Naive thymus-derived CD4-positive, alpha-beta T cell (primary cell): ENCODE measurements around the gene RFFL. TPM values are rescaled to one million over a fixed set of nuclear protein-coding genes. Genes with fewer than 3 reads are reported as not detected.

Source experiments
- ATAC-seq: fragments of 150-1000 bp; cut with Tn5 transposase; 2 replicates; pipeline ENCODE4 v1.10.0; 2021; ENCODE audit warnings: mild to moderate bottlenecking, moderate library complexity
- CTCF ChIA-PET: fragments of 350-600 bp; sonication (Branson Sonifier 250); formaldehyde crosslinking; loops from one replicate; lab custom pipeline; 2021; ENCODE audit warnings: antibody characterized with exemption; lab: Charles Lee
- POLR2A ChIA-PET: fragments of 350-600 bp; sonication (Branson Sonifier 250); formaldehyde crosslinking; loops from one replicate; lab custom pipeline; 2021; ENCODE audit warnings: antibody characterized with exemption, inconsistent platforms; lab: Charles Lee
- DNase-seq, 9 donors: peaks; one replicate each; pipeline versions ENCODE4 v3.0.0 to v3.0.0-alpha.2; 2020 to 2022; ENCODE audit warnings: mixed read lengths in 1 of 9
- H3K27ac ChIP-seq: one replicate; pipeline ENCODE4 v1.7.0; 2013; ENCODE audit warnings: mild to moderate bottlenecking, low read depth, low read length, moderate library complexity
- H3K27me3 ChIP-seq, 2 donors: one replicate each; pipeline ENCODE4 v1.7.0; 2013; ENCODE audit warnings: low read length in 2 of 2, mild to moderate bottlenecking in 2 of 2, moderate library complexity in 2 of 2; ENCODE audit not compliant: control insufficient read depth in 2 of 2, insufficient read depth in 2 of 2
- H3K36me3 ChIP-seq, 3 experiments: 1 replicate in 2 of 3; 2 replicates in 1 of 3; pipeline ENCODE4 v1.7.0; 2013; ENCODE audit warnings: low read length in 3 of 3, mild to moderate bottlenecking in 3 of 3, moderate library complexity in 1 of 3; ENCODE audit not compliant: insufficient read depth in 3 of 3, control insufficient read depth in 2 of 3
- H3K4me1 ChIP-seq, 2 donors: one replicate each; pipeline ENCODE4 v1.7.0; 2013; ENCODE audit warnings: low read length in 2 of 2, mild to moderate bottlenecking in 2 of 2, moderate library complexity in 1 of 2; ENCODE audit not compliant: control insufficient read depth in 2 of 2, insufficient read depth in 2 of 2
- H3K4me3 ChIP-seq: 2 replicates; pipeline ENCODE4 v1.7.0; 2013; ENCODE audit warnings: mild to moderate bottlenecking, low read length
- H3K9me3 ChIP-seq, 3 experiments: 1 replicate in 2 of 3; 2 replicates in 1 of 3; pipeline ENCODE4 v1.7.0; 2013; ENCODE audit warnings: low read length in 3 of 3; ENCODE audit not compliant: control insufficient read depth in 2 of 3
- H3K27ac Mint-ChIP-seq, 9 donors: one replicate each; pipeline ENCODE4 v1.8.0; 2020 to 2022; ENCODE audit warnings: mixed read lengths in 9 of 9, mild to moderate bottlenecking in 8 of 9, moderate library complexity in 5 of 9, inconsistent platforms in 2 of 9
- H3K27me3 Mint-ChIP-seq, 5 donors: one replicate each; pipeline ENCODE4 v1.8.0; 2021 to 2022; ENCODE audit warnings: mixed read lengths in 5 of 5, mild to moderate bottlenecking in 1 of 5
- H3K36me3 Mint-ChIP-seq, 5 donors: one replicate each; pipeline ENCODE4 v1.8.0; 2020 to 2022; ENCODE audit warnings: mixed read lengths in 5 of 5, mild to moderate bottlenecking in 3 of 5, inconsistent platforms in 1 of 5
- H3K4me1 Mint-ChIP-seq, 7 donors: one replicate each; pipeline ENCODE4 v1.8.0; 2020 to 2022; ENCODE audit warnings: mixed read lengths in 7 of 7, mild to moderate bottlenecking in 3 of 7, inconsistent platforms in 1 of 7
- H3K4me3 Mint-ChIP-seq, 10 donors: one replicate each; pipeline ENCODE4 v1.8.0; 2020 to 2022; ENCODE audit warnings: mild to moderate bottlenecking in 10 of 10, mixed read lengths in 10 of 10, moderate library complexity in 6 of 10, inconsistent platforms in 2 of 10
- H3K9me3 Mint-ChIP-seq, 11 donors: one replicate each; pipeline ENCODE4 v1.8.0; 2020 to 2022; ENCODE audit warnings: mixed read lengths in 11 of 11, mild to moderate bottlenecking in 4 of 11, inconsistent platforms in 1 of 11, moderate library complexity in 1 of 11
- intact Hi-C, 2 donors: fragments of 100-400 bp; cut with micrococcal nuclease; formaldehyde crosslinking; loops; one replicate each; pipeline ENCODE4 v1.15.1; 2023
- polyA plus RNA-seq, 2 donors: library from polyadenylated mRNA; unstranded; fragments of 300-500 nt; fragmentation: Illumina TruSeq; gene quantifications; one replicate each; pipeline ENCODE4 v1.2.3, GENCODE V29; 2021
- total RNA-seq, 6 experiments: library from RNA in 5 of 6; stranded (reverse) in 5 of 6; gene quantifications; 1 replicate in 5 of 6; 2 replicates in 1 of 6; pipeline ENCODE4 v1.2.3 and lab custom pipeline; 2021 to 2026

The RFFL gene
- total and polyA plus RNA-seq, 7 experiments from 2014 or later: 36.4 to 74.7 (median 47.1) TPM

DNA sequence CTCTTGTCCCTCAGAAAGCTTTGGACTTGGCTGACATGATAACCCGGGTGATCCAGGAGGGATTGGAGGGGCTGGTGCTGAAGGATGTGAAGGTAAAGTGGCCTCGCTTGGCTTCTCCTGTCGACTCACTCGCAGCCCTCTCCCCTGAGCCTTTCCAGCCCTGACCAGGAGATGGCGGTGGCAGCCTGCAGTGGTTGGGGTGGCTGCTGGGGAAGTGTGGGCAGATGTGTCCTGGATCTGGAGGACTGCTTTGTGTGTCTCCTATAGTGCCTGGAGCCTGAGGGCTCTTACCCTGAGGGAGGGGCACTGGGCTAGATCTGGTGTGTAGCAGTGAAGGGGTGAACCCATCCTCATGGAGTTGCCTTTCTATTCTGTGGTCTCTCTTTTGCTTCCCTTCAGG is 65.3 kb downstream of the RFFL start:
- no peaks in the 10 kb centered on the region for H3K27me3 Mint-ChIP-seq
- H3K36me3 Mint-ChIP-seq: peaks cover 0 to 42% (median 7%) of the 10 kb centered on the region in 5 donors
- H3K4me1 Mint-ChIP-seq: peaks cover 5 to 10% (median 6%) of the 10 kb centered on the region in 7 donors

DNA sequence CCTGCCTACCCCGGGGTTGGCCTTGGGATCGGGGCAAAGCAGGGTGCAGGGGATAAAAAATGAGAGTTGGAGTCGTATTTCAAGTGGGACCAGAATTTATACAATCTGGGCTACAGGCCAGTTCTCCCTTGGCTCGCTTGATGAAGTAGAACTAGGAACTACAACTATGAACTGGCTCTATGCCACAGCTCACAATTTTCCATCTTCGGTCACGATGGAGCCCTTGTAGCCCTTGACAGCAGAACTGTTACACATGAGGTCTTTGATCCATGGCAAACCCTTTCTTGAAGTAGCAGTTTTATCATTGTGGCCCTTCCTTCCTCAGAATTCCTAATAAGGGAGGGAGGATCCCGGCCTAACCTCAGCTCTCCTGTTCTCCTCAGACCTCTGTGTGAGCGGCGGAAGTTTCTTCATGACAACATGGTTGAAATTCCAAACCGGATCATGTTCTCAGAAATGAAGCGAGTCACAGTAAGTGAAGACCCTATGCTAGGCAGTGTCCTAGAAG is 66.1 kb downstream of the RFFL start:
- DNase-seq (peak in 1 of 9 donors; percentile 9), ATAC-seq (no peak)
- H3K9me3 Mint-ChIP-seq: no peaks in the 10 kb centered on the region
- H3K4me1 Mint-ChIP-seq: peaks cover 5 to 16% (median 6%) of the 10 kb centered on the region in 7 donors
- intact Hi-C loops: loop anchor here in 1 of 2 donors (5.0 kb wide), 1 partner anchor 575 kb away; no protein-coding TSS in a partner anchor
- peaks cover 0 to 42% (median 13%) of the 10 kb centered on the region in 5 donors for H3K36me3 Mint-ChIP-seq
- no peak overlapping the region for H3K4me3 Mint-ChIP-seq
- Histone ChIP-seq H3K4me3 (no peak overlapping the region), H3K4me1 (no peaks in the 10 kb centered on the region), H3K36me3 (peaks cover 0 to 76% (median 17%) of the 10 kb centered on the region in 3 experiments), H3K27ac (no peak overlapping the region), H3K9me3 (no peaks in the 10 kb centered on the region), H3K27me3 (no peaks in the 10 kb centered on the region)
- ChIA-PET CTCF (interaction anchor here (0.7 to 6.0 kb wide), 9 partner anchors 8 to 122 kb away, joined by 3 to 58 read pairs (median 4); partner anchors contain the start of genes FNDC8, RAD51D and RFFL), POLR2A (interaction anchor here (2.3 to 3.8 kb wide), 5 partner anchors 15 to 123 kb away, joined by 5 to 21 read pairs (median 13); partner anchors contain the start of genes FNDC8, LIG3 and RAD51D)
- peak overlapping the region in 3 of 9 donors; percentile 5 to 18 (median 14) for H3K27ac Mint-ChIP-seq
- H3K27me3 Mint-ChIP-seq: no peaks in the 10 kb centered on the region

More for the DNA sequence above, 65.3 kb downstream of the RFFL start:
- Mint-ChIP-seq H3K4me3 (no peak overlapping the region), H3K27ac (peak overlapping the region; percentile 60 to 89 (median 82)), H3K9me3 (no peaks in the 10 kb centered on the region)
- POLR2A ChIA-PET: interaction anchor here (1.0 to 3.8 kb wide), 7 partner anchors 16 to 122 kb away, joined by 4 to 21 read pairs (median 12); partner anchors contain the start of genes FNDC8, LIG3 and RAD51D
- H3K36me3 ChIP-seq: peaks cover 0 to 76% (median 16%) of the 10 kb centered on the region in 3 experiments
- ATAC-seq: peak; percentile 96
- H3K27me3 ChIP-seq: no peaks in the 10 kb centered on the region
- intact Hi-C loops: loop anchor here (1.0 to 5.0 kb wide), 7 partner anchors 18 to 749 kb away; partner anchors contain the start of genes RAD51D (in 2 of the 2), RFFL (in 2 of the 2) and LIG3 (in 1 of the 2)
- no peaks in the 10 kb centered on the region for H3K4me1 ChIP-seq
- H3K4me3 ChIP-seq: no peak overlapping the region
- H3K9me3 ChIP-seq: no peaks in the 10 kb centered on the region
- DNase-seq: peak; percentile 62 to 82 (median 76)
- CTCF ChIA-PET: interaction anchor here (0.7 to 6.0 kb wide), 10 partner anchors 9 to 122 kb away, joined by 3 to 58 read pairs (median 4); partner anchors contain the start of genes FNDC8, RAD51D and RFFL
- no peak overlapping the region for H3K27ac ChIP-seq

DNA sequence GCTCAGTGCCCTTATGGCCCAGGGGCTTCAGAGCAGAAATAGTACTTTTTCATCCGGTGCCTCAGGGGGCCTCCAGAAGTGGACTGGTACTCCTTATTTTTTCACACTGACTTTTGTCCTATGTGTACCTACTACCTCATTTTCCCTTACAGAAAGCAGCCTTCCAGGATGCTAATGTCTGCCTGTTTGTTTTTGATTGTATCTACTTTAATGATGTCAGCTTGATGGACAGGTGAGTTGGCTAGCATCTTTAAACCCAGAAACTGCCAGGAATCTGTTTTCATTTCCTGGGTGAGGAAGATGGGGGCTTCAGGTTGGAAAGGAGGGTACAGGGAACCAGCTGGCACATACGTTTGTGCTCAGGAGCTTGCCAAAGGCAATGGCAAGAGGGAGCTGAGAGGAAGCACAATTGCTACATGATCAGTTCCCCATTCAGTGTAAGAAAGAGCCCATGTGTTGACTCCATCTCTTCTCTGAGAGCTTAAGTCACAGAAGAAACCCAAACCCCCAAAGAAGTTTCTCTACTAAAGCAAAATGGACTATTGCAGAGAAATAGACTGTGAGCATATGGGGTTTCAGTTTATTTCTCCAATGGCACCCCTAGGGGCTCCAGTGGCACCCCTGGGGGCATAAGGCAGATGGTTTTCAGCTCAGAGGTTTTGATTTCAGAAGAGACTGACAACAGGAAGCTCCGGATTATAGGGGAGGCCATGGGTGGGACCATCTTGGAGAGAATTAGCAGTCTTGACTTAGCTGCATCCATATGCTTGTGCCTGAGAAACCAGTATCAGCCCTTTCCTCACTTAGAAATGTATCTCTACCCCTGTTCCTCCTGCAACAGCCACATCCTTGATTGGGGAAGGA is 66.9 kb downstream of the RFFL start:
- Mint-ChIP-seq H3K27ac (peak overlapping the region in 2 of 9 donors; percentile 18 to 24), H3K4me3 (no peak overlapping the region), H3K9me3 (no peaks in the 10 kb centered on the region), H3K27me3 (no peaks in the 10 kb centered on the region), H3K36me3 (peaks cover 0 to 45% (median 13%) of the 10 kb centered on the region in 5 donors), H3K4me1 (peaks cover 5 to 16% (median 6%) of the 10 kb centered on the region in 7 donors)
- Histone ChIP-seq H3K27ac (no peak overlapping the region), H3K4me3 (no peak overlapping the region), H3K36me3 (peaks cover 4 to 76% (median 20%) of the 10 kb centered on the region in 3 experiments), H3K9me3 (no peaks in the 10 kb centered on the region), H3K4me1 (no peaks in the 10 kb centered on the region), H3K27me3 (no peaks in the 10 kb centered on the region)
- intact Hi-C loops: loop anchor here in 1 of 2 donors (5.0 kb wide), 1 partner anchor 574 kb away; no protein-coding TSS in a partner anchor
- DNase-seq: no peak
- no peak for ATAC-seq
- ChIA-PET POLR2A (interaction anchor here (0.6 to 3.8 kb wide), 5 partner anchors 14 to 93 kb away, joined by 3 to 20 read pairs (median 5); partner anchors contain the start of gene LIG3), CTCF (interaction anchor here (0.9 to 6.0 kb wide), 6 partner anchors 8 to 123 kb away, joined by 3 to 58 read pairs (median 6); partner anchors contain the start of genes FNDC8, RAD51D and RFFL)

DNA sequence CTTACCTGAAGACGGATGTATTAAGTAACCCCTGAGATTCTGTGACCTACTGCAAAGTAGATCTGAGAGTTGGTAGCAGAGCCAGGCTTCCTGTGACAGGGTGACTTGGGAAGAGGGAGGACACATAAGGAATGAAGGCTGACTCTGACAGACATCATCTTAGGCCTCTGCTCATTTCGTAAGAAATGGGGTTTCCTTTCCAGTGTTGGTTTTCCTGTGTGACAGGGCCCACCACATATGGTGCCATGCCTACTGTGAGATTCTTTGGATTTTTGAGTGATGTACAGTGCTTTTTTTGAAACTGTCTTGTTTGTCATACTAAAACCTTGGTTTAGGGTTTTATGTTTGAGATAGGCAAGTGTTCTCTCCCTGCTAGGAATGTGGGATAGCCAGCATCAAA is 70.5 kb downstream of the RFFL start:
- H3K4me3 Mint-ChIP-seq: no peak overlapping the region
- peaks cover 4 to 62% (median 21%) of the 10 kb centered on the region in 5 donors for H3K36me3 Mint-ChIP-seq
- CTCF ChIA-PET: interaction anchor here (0.8 kb wide), 1 partner anchor 127 kb away, joined by 3 read pairs; no protein-coding TSS in a partner anchor

DNA sequence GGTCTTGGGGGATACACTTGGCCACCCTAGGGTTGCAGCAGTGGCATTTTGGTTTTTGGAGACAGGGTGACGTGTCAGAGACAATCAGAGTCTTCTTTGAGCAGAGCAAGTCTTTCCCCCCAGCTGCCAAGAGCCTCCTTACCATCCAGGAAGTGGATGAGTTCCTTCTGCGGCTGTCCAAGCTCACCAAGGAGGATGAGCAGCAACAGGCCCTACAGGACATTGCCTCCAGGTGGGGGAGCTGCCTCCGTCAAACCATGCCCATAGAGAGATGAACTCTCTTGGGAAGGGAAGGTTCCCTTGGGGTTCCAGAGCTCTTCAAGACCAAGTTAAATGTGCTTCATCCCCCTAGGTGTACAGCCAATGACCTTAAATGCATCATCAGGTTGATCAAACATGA is 71.9 kb downstream of the RFFL start:
- no peaks in the 10 kb centered on the region for H3K9me3 ChIP-seq
- Mint-ChIP-seq H3K4me1 (peaks cover 0 to 13% (median 10%) of the 10 kb centered on the region in 7 donors), H3K36me3 (peaks cover 8 to 72% (median 21%) of the 10 kb centered on the region in 5 donors), H3K4me3 (no peak overlapping the region), H3K27ac (peak overlapping the region in 1 of 9 donors; percentile 6), H3K9me3 (peaks cover 0 to 1% (median 0%) of the 10 kb centered on the region in 11 donors), H3K27me3 (no peaks in the 10 kb centered on the region)
- peaks cover 10 to 86% (median 32%) of the 10 kb centered on the region in 3 experiments for H3K36me3 ChIP-seq
- intact Hi-C loops: no loop called here
- DNase-seq (no peak), ATAC-seq (no peak)
- H3K27me3 ChIP-seq: no peaks in the 10 kb centered on the region
- ChIA-PET CTCF (interaction anchor here (1.4 to 2.3 kb wide), 2 partner anchors 72 to 129 kb away, joined by 5 to 10 read pairs; partner anchors contain the start of genes RAD51D and RFFL), POLR2A (interaction anchor here (0.7 to 3.0 kb wide), 3 partner anchors 10 to 98 kb away, joined by 3 to 10 read pairs (median 3); partner anchors contain the start of gene LIG3)
- H3K27ac ChIP-seq: no peak overlapping the region
- H3K4me3 ChIP-seq: no peak overlapping the region
- no peaks in the 10 kb centered on the region for H3K4me1 ChIP-seq

More for the DNA sequence above, 70.5 kb downstream of the RFFL start:
- H3K27me3 ChIP-seq: no peaks in the 10 kb centered on the region
- H3K4me1 Mint-ChIP-seq: peaks cover 1 to 14% (median 6%) of the 10 kb centered on the region in 7 donors
- intact Hi-C loops: no loop called here
- peak overlapping the region in 1 of 9 donors; percentile 49 for H3K27ac Mint-ChIP-seq
- peaks cover 10 to 88% (median 25%) of the 10 kb centered on the region in 3 experiments for H3K36me3 ChIP-seq
- ATAC-seq (no peak), DNase-seq (no peak)
- H3K27ac ChIP-seq: no peak overlapping the region
- H3K4me1 ChIP-seq: no peaks in the 10 kb centered on the region
- H3K9me3 ChIP-seq: no peaks in the 10 kb centered on the region
- no peaks in the 10 kb centered on the region for H3K27me3 Mint-ChIP-seq
- peaks cover 0 to 1% (median 0%) of the 10 kb centered on the region in 11 donors for H3K9me3 Mint-ChIP-seq
- H3K4me3 ChIP-seq: no peak overlapping the region
- POLR2A ChIA-PET: interaction anchor here (3.0 kb wide), 1 partner anchor 12 kb away, joined by 10 read pairs; the partner anchor contains the start of gene LIG3
